ENCODE data around the gene CTAG1A. TPM values are rescaled to one million over a fixed set of nuclear protein-coding genes. Genes with fewer than 3 reads are reported as not detected.

The CTAG1A gene
- polyA plus RNA-seq, 1 experiment = not detected

- Histone ChIP-seq H3K9me3 (ENCODE audit: control insufficient read depth, insufficient read depth, low read length) (peaks cover 3% of the 10 kb centered on the region; the same call in 1 of the 2 replicates), H3K27ac (ENCODE audit: low read depth, low read length) (no peak overlapping the region), H3K27me3 (ENCODE audit: control insufficient read depth, insufficient read depth, low read length) (no peaks in the 10 kb centered on the region), H3K4me3 (ENCODE audit: low read depth, low read length) (no peak overlapping the region)
- ChIA-PET CTCF (no interaction called here), POLR2A (no interaction called here)
- TF ChIP-seq CTCF (IDR thresholded peaks at IDR 0.05; ENCODE audit: low read depth, low read length) = no peak
- DNase-seq (ENCODE audit: low read depth, low spot score) = no peak
These were observed 15.9 kb downstream of the CTAG1A start for GRCh38 chrX:154600759-154601374.

- ChIA-PET POLR2A (no interaction called here), CTCF (no interaction called here)
- H3K4me3 ChIP-seq (ENCODE audit: low read depth, low read length) = no peak overlapping the region
- no peaks in the 10 kb centered on the region for H3K27me3 ChIP-seq (ENCODE audit: control insufficient read depth, insufficient read depth, low read length)
- DNase-seq (ENCODE audit: low read depth, low spot score) = no peak
- H3K9me3 ChIP-seq (ENCODE audit: control insufficient read depth, insufficient read depth, low read length) = peaks cover 3% of the 10 kb centered on the region; the same call in 1 of the 2 replicates
- H3K27ac ChIP-seq (ENCODE audit: low read depth, low read length) = no peak overlapping the region
- TF ChIP-seq CTCF (IDR thresholded peaks at IDR 0.05; ENCODE audit: low read depth, low read length) = no peak
These were observed 17.3 kb downstream of the CTAG1A start for GRCh38 chrX:154602226-154602625.

GRCh38 chrX:154602766-154603437, 18.0 kb downstream of the CTAG1A start:
- peaks cover 3% of the 10 kb centered on the region; the same call in 1 of the 2 replicates for H3K9me3 ChIP-seq (ENCODE audit: control insufficient read depth, insufficient read depth, low read length)
- no peak for DNase-seq (ENCODE audit: low read depth, low spot score)
- ChIA-PET CTCF (no interaction called here), POLR2A (no interaction called here)
- no peak overlapping the region for H3K4me3 ChIP-seq (ENCODE audit: low read depth, low read length)
- H3K27me3 ChIP-seq (ENCODE audit: control insufficient read depth, insufficient read depth, low read length) = no peaks in the 10 kb centered on the region
- H3K27ac ChIP-seq (ENCODE audit: low read depth, low read length) = no peak overlapping the region
- no peak for TF ChIP-seq CTCF (IDR thresholded peaks at IDR 0.05; ENCODE audit: low read depth, low read length)

GRCh38 chrX:154603438-154604430, 18.8 kb downstream of the CTAG1A start:
- POLR2A ChIA-PET = interaction anchor here (1.0 kb wide), 1 partner anchor 232 kb away, joined by 3 read pairs; no protein-coding TSS in a partner anchor
- peaks cover 3% of the 10 kb centered on the region; the same call in 1 of the 2 replicates for H3K9me3 ChIP-seq (ENCODE audit: control insufficient read depth, insufficient read depth, low read length)
- no peak overlapping the region for H3K4me3 ChIP-seq (ENCODE audit: low read depth, low read length)
- no peak overlapping the region for H3K27ac ChIP-seq (ENCODE audit: low read depth, low read length)
- CTCF ChIA-PET = no interaction called here
- DNase-seq (ENCODE audit: low read depth, low spot score) = no peak
- H3K27me3 ChIP-seq (ENCODE audit: control insufficient read depth, insufficient read depth, low read length) = no peaks in the 10 kb centered on the region
- no peak for TF ChIP-seq CTCF (IDR thresholded peaks at IDR 0.05; ENCODE audit: low read depth, low read length)

Measured in AG04450 (cell line).